Activated CD4-positive, alpha-beta T cell treated with anti-CD3 and anti-CD28 coated beads for 1 hour (primary cell): ENCODE data around the gene TDRD1.

Experiments
- DNase-seq: peaks from one replicate; pipeline ENCODE4 v3.0.0-alpha.2; 2020

TDRD1 gene

GRCh38 chr10:114271075-114271778 is 92.1 kb downstream of the TDRD1 start:
- no peak for DNase-seq

DNA sequence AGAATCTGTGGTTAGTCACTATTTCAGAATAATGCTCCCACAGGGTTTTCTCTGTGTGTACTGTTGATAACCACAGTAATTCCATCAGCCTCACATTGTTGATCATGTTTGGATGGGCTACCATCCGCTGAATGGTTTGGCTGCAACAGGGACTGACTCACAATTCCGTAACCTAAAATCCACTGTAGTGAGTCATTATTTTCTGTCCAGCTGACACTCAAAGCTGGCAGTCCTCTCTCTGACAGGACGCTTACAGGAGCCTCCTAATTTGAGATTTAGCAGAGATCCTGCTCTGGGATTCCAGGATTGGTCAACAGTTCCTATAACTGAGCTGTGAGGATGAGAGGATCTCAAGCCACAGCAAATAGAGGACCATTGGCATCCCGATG is 92.6 kb downstream of the TDRD1 start:
- DNase-seq: no peak

GRCh38 chr10:114272696-114273095 is 93.5 kb downstream of the TDRD1 start:
- no peak for DNase-seq

- no peak for DNase-seq
Observed at GRCh38 chr10:114273910-114274309, 94.8 kb downstream of the TDRD1 start.

- no peak for DNase-seq
Observed at GRCh38 chr10:114274616-114275453, 95.7 kb downstream of the TDRD1 start.

GRCh38 chr10:114276066-114276465 is 96.9 kb downstream of the TDRD1 start:
- no peak for DNase-seq

GRCh38 chr10:114276671-114277070 is 97.5 kb downstream of the TDRD1 start:
- DNase-seq: no peak

DNA sequence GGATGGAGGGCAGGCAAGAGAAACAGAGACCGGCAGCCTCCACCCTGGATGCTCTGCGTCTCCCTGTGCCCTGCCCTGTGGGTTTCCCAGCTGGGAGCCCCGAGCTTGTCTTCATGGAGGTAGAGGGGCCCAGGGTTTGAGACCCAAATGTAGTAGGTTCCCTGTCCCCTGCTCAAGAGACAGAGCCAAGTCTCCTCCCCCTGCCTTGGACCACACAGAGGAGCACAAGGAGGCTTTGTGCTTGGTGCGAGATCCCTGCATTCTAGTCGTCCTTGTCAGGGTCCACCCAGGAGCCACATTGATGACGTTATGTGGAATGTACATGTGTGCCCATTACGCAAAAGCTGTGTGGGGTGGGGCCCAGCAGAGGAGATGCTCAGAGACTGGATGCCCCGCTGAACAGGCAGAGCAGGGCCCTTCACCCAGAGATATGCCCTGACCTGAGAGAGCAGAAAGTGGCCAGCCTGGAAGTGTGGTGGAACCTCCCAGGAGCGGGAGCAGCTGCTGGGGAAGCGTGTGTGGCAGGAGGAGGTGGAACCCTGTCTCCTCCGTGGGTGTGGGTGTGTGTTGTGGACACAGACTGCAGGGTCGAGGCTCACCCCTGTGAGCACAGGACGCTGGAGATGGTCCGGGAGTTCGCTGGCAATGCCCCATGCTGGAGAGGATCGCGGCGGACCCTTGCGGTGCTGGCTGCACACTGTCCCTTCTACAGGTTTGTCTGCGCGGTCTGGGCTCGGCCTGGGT is 99.2 kb downstream of the TDRD1 start:
- DNase-seq: no peak

GRCh38 chr10:114278884-114279191 is 99.7 kb downstream of the TDRD1 start:
- DNase-seq: no peak

DNA sequence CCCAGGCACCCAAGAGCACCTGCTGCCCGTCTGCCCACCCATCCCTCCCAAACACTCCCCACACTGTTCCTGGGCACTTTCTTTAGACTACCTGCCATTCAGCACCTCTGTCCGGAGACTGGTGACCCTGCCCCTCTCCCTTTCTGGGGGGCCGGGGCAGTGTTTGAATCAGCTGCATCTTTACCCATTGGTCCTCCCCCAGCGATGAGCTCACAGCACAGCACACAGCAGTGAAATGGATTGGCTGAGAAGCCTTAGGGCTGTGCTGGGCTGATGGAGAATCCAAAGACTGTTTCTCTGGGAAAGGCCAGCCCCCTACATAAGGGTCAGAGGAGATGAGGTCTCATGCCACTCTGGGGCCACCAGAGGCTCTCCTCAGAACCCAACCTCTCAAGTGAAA is 100.1 kb downstream of the TDRD1 start:
- DNase-seq: no peak

GRCh38 chr10:114279901-114280644 is 100.9 kb downstream of the TDRD1 start:
- no peak for DNase-seq

- no peak for DNase-seq
Observed at GRCh38 chr10:114281006-114281405, 101.9 kb downstream of the TDRD1 start.

- DNase-seq: no peak
Observed at GRCh38 chr10:114281461-114281860, 102.3 kb downstream of the TDRD1 start.
